Measurements from ENCODE around the gene HNRNPM.

DNA sequence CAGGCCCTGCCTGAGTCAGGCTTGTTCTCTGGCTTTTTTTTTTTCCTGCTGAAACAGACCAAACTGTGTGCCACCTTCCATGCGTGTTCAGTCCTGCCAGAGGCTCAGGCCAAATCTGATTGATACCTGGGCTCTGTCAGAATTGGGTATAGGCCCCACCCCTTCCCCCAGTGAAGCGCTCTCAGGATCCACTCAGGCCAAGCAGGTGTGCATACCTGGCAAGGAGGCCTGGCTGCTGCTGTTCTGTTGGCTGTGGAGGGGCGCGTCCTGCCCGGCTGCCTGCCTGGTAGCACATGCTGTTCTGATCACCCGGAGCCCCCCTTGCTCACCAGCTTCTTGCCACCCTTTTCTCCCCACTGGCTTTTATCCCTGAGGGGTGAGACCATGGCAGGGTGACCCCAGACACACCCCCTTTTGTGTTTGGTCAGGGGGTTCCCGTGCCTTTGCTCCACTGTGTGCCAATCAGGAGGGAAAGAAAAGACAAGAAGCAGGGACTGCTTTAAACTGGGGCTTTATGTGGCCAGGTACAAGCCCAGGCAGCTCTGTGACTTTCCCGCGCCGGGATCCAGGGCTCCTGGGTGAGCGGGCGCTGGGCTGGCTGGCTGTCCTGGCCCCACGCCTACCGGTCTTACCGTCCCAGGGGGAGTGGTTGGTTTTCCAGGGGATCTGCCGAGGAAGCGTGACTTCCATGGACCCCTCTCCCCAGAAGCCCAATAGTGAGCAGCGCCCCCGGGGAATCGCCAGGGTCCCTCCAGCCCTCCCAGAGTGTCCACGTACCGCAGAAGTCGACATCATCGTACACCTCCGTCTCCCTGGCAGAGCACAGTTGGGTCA, 45.0 kb downstream of the HNRNPM start:
- TF ChIP-seq, protein P1, sequence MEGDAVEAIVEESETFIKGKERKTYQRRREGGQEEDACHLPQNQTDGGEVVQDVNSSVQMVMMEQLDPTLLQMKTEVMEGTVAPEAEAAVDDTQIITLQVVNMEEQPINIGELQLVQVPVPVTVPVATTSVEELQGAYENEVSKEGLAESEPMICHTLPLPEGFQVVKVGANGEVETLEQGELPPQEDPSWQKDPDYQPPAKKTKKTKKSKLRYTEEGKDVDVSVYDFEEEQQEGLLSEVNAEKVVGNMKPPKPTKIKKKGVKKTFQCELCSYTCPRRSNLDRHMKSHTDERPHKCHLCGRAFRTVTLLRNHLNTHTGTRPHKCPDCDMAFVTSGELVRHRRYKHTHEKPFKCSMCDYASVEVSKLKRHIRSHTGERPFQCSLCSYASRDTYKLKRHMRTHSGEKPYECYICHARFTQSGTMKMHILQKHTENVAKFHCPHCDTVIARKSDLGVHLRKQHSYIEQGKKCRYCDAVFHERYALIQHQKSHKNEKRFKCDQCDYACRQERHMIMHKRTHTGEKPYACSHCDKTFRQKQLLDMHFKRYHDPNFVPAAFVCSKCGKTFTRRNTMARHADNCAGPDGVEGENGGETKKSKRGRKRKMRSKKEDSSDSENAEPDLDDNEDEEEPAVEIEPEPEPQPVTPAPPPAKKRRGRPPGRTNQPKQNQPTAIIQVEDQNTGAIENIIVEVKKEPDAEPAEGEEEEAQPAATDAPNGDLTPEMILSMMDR (IDR thresholded peaks at IDR 0.05): no peak
- no peak for TF ChIP-seq POLR2A (IDR thresholded peaks at IDR 0.05)

Data from ovary (tissue), 3 donors.